Neural progenitor cell (in vitro differentiated cells): ENCODE data around the gene SLC35F2.

ENCODE experiments used
- EZH2 ChIP-seq: fragments of 200-600 bp; sonication (generic); IDR thresholded peaks from 2 replicates; pipeline ENCODE4 v1.6.1; 2017; ENCODE audit warnings: antibody characterized with exemption, mild to moderate bottlenecking, moderate library complexity
- EZH2phosphoT487 ChIP-seq: fragments of 200-600 bp; sonication (generic); IDR thresholded peaks from 2 replicates; pipeline ENCODE4 v1.6.1; 2017; ENCODE audit warnings: antibody characterized with exemption
- TF ChIP-seq, protein P1 (sequence below): fragments of 200-600 bp; sonication (generic); IDR thresholded peaks from 2 replicates; pipeline ENCODE4 v1.5.1; 2017; ENCODE audit warnings: antibody characterized with exemption, mild to moderate bottlenecking

DNA sequence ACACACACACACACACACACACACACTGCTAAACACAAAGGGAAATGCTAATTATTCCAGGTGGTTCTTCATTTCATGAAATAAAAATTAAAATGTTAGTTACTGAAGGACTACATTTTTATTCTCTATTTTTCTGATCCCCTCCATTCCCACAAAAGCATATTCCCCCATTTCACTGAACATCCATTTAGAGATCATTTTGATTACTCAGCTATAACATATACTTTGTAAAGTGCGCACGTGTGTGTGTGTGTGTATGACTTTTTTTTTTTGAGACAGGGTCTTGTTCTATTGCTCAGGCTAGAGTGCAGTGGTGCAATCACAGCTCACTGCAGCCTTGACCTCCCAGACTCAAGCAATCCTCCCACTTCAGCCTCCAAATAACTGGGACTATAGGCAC is 42.6 kb downstream of the SLC35F2 start:
- TF ChIP-seq EZH2 (no peak), EZH2phosphoT487 (no peak)
- TF ChIP-seq, protein P1, sequence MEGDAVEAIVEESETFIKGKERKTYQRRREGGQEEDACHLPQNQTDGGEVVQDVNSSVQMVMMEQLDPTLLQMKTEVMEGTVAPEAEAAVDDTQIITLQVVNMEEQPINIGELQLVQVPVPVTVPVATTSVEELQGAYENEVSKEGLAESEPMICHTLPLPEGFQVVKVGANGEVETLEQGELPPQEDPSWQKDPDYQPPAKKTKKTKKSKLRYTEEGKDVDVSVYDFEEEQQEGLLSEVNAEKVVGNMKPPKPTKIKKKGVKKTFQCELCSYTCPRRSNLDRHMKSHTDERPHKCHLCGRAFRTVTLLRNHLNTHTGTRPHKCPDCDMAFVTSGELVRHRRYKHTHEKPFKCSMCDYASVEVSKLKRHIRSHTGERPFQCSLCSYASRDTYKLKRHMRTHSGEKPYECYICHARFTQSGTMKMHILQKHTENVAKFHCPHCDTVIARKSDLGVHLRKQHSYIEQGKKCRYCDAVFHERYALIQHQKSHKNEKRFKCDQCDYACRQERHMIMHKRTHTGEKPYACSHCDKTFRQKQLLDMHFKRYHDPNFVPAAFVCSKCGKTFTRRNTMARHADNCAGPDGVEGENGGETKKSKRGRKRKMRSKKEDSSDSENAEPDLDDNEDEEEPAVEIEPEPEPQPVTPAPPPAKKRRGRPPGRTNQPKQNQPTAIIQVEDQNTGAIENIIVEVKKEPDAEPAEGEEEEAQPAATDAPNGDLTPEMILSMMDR: no peak
